Activated T-helper 1 cell treated with anti-CD3 and anti-CD28 coated beads, Interleukin-2, amount 50 U/mL, for 16 hours (primary cell): ENCODE measurements around the gene CAMTA2.

Experiments
- DNase-seq, 2 donors: peaks; one replicate each; pipeline ENCODE4 v3.0.0-alpha.2; 2020; ENCODE audit warnings: low read depth in 1 of 2, low spot score in 1 of 2

Gene CAMTA2

DNA sequence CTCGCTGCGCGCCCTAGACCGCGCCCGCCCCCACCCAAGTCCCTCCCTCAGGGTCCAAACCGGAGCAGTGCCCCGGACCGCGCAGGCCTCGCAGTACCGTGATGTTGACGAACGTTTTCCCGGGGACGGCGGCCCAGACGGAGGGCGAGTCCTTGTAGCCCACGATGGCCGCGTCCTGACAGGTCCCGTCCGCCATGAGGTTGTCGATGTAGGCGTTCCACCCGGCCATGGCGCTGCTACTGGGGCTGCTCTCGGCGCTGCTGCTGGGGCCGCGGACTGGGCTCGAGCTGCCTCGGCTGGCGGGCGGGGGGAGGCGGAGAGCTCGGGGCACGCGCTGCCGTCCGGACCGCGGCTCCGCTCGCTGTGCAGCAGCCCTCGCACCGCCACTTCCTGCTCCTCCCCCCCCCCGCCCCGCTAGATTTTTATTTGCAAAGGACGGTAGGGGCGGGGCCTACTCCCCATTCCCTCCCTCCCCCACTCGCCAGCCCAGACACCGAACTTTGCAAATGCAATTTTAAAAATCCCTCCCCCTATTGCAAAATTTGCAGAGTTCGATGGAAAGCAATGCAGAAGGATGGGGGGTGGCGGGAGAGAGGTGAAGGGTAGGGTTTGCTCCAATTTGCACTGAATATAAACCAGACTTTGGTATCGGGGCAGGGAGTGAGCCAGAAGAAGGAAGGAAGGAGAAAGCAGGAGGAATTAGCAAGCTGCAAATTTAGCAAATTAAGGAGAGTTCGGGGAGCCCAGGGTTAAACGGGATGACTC is 39.1 kb downstream of the CAMTA2 start, which contains the start of gene PFN1:
Gene PFN1, minus strand, starts transcription at position 365 of the 765 bp plus-strand sequence. Its CDS starts 136 bp downstream, at position 229.
- DNase-seq, result peak; percentile 78 to 80

GRCh38 chr17:4947411-4948165 is 39.9 kb downstream of the CAMTA2 start:
- peak; percentile 41 to 54 for DNase-seq

GRCh38 chr17:4947010-4947410 is 40.5 kb downstream of the CAMTA2 start:
- DNase-seq, result no peak

DNA sequence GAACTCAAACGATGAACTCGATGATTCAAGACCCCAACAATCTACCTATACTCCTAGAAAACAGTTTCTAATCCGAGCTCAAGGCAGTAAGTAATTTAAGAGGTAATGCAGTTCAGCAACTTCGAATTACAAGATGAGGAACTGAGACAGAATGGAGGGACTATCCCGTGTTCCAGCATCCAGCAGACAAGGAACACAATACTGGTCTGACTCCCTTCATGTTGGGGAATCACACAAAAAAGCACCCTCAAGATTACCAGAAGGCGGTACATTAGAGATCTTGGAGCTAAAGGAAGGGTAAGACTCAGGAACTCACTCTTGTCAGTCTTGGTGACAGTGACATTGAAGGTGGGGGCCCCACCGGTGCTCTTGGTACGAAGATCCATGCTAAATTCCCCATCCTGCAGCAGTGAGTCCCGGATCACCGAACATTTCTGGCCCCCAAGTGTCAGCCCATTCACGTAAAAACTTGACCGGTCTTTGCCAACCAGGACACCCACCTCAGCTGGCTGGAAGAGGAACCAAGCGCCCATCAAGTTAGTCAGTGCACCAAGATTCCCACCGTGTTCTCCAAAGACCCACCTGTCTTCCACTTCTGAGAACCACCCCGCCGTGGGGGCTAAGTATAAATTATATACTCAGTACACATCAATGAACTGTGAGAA is 41.0 kb downstream of the CAMTA2 start:
- no peak for DNase-seq

- no peak for DNase-seq
Observed at GRCh38 chr17:4945944-4946280, 41.6 kb downstream of the CAMTA2 start.

DNA sequence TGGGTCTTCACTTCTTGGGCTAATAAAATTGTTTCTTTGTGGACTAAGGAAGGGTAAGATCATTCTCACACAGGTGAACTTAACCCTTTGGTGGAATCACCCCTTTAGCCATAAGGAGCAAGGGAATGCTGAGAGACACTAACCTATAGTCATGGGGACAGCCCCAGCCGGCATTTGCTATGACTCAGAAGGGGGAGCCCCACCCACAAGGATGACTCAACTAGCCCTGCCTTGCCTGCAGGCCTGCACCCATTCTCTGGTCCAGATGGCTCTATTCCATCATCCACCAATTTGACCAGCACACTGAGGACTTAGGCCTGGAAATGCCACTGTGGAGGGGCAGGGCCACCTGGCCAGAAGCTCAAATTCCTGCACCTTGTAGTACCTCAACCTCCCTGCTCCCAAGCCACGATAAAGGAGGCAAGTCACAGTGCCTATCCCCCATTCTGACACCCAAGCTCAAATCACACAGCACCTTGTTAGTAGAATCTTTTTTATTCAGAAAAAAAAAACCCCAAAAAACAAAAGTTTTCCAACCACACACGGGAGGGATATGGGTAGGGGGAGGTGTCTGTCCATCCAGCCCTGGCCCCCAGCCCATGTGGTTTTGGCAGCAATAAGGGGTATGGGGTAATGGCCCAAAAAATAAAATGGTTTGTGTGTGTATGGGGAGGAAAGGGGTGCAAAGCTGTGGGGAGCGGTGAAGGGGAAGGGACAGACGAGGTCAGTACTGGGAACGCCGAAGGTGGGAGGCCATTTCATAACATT is 42.1 kb downstream of the CAMTA2 start:
- peak; percentile 56 to 73 for DNase-seq

DNA sequence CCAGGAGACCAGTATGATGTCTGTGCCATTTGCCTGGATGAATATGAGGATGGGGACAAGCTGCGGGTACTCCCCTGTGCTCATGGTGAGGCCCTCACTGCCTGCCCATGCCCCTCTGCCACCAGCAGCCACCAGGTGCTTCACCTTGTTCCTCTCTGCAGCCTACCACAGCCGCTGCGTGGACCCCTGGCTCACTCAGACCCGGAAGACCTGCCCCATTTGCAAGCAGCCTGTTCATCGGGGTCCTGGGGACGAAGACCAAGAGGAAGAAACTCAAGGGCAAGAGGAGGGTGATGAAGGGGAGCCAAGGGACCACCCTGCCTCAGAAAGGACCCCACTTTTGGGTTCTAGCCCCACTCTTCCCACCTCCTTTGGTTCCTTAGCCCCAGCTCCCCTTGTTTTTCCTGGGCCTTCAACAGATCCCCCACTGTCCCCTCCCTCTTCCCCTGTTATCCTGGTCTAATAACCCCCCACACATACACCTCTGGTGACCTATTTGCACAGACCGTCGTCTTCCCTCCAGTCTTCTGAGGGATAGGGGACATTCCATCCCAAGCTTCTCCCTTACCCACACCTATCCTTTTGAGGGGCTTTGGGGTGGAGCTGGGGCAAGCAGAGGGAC is 42.8 kb downstream of the CAMTA2 start:
- DNase-seq, result no peak

DNA sequence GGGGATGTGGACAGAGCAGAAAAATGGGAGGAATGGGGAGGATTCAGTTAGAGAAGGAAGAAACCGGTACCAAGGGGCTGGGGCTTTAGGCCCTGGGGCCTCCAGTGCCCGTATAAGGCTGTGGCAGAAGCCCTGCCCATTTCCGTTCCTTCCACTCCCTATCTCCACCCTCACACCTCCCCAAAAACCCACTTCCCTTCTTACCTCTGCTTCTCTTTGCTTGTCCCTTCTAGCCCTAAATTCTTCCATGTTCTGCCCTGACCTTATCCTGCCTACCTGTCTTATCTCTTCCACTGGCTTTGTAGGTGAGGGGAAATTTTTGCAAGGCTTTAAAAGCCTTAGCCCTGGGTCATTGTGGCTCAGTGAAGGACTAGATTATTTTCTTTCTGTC is 43.3 kb downstream of the CAMTA2 start:
- DNase-seq, result peak in 1 of 2 donors; percentile 26

GRCh38 chr17:4942760-4943508 is 44.5 kb downstream of the CAMTA2 start:
- no peak for DNase-seq

DNA sequence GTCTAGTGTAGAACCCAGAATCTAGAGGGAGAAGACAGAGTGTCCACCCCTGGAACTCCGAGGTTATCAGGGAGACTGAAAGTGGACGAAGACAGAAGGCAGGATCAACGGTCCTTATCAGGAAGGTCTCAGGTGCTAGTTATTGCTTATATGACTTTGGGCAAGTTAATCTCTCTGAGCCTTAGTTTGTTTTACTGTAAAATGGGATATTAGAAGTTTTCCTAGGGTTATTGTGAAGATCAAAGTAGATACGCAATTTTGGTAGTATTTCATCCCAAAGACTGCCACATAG is 46.2 kb downstream of the CAMTA2 start:
- DNase-seq, result no peak

DNA sequence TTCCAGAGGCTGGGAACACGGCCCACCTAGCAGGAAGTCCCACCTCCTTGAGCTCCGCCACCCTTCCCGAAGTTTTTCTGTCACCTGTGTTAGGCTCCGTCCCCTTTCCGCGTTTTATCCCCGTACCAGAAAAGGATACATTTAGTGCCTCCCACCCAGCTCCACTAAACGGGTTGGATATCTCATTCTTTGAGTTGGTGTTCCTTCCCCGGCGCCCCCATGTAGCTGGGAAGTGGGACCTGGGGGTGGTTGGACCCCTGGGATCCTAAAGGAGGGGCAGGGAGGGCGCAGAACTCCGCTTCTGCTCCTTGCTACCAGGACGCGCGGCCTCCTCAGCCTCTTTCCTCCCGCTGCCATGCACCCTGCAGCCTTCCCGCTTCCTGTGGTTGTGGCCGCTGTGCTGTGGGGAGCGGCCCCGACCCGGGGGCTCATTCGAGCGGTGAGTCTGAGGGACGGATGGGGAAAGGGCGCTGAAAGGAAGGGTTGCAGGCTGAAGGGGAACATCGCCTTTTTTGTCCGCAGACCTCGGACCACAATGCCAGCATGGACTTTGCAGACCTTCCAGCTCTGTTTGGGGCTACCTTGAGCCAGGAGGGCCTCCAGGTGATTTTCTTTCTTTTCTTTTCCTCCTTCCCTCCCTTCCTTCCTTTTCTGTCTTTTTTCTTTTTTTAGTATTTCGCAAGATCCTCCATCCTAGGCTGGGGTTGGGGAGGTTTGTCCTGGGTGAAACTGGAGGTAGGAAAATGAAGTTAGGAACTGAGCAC is 46.7 kb downstream of the CAMTA2 start:
- peak in 1 of 2 donors; percentile 18 for DNase-seq

- DNase-seq, result peak; percentile 86 to 94
Observed at GRCh38 chr17:4939796-4940554, 47.5 kb downstream of the CAMTA2 start, which contains the start of the genes RNF167 and SLC25A11. RNF167 (plus strand) TSS chr17:4940268; CDS start chr17:4940910, 642 bp downstream. SLC25A11 (minus strand) TSS chr17:4940046; CDS start chr17:4939910, 136 bp downstream.

DNA sequence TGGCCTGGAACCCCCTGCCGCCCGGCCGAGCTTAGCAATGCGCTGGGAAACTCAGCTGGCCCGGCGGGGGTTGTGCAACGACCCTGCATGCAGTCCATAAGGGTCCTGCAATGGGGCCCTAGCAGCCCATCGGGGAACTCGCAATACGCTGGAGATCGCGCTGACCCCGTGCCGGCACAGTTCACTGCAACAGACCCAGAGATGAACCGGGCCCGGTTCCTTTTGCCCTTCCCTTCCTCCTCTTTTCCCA is 48.0 kb downstream of the CAMTA2 start:
- no peak for DNase-seq

DNA sequence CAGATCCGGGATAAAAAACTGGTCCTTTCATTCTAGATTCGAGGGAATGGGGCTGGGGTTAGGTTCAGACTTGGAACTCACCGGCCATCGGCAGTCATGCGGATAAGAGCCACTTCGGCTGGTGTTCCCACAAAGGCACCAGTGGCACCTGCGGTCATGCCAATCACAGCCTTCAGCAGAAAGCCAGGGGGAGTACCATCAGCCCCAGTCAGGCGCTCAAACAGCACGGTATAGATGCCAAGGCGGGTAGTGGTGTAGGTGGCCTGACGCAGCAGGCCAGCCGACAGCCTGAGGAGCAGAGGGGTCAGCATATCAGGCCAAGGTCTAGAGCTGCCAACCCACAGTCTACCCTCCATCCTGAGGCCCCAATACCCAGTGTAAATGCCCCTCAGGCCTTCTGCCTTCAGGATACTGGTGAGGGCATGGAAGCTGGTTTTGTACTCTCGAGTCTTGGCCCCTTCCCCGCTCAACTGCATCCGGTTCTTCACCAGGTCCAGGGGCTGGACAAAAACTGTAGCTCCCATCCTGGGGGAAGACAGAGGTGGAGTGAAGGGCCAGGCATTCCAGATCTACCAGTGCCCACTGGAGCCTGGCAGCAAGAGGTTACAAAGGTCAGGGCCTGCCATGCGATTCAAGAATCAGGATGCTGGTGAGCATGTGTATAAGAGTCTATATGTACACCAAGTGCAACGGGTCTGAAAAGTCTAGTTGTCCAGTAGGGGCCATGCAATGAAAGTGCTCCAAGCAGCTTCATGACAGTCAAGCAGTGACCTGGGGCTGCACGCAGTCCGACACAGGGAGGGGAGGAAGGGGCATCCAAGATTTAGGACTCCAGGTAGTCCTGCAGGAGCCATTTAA is 48.6 kb downstream of the CAMTA2 start:
- no peak for DNase-seq

- DNase-seq, result no peak
Observed at GRCh38 chr17:4938069-4938491, 49.4 kb downstream of the CAMTA2 start.

DNA sequence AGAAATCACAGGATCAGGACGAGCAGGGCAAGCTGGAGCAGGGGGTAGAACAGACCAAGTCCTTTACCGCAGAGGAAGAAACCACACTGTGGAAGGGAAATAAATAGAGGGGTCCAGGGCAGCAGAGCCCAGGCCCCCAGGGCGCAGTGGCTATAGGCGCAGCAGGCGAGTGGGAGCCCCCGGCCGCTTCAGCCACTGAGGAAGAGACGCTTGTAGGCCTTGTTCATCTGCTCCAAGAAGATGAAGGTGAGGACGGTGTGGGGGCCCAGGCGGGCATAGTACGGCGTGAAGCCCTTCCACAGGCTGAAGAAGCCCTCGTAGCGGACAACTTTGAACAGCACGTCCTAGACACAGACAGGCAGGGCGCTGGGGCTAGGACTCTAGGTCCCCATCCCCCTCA is 49.9 kb downstream of the CAMTA2 start:
- DNase-seq, result no peak

DNA sequence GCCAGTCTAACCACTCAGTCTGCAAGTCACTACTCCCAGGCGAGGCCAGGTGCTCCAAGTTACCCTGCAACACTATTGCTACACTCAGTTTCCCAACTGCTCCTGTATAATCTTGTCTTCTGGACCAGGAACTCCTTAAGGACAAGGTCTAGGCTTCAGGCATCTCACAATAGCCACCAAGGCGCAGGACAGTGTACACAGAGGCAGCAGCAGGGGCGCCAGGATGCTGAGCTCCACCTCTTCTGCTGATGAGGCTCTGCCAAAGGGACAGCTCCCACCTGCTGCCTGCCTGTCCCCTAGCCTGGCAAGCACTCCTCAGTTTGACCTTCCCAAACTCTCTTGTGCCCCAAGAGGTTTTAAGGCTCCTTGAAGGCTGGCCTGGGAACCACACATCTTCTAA is 51.0 kb downstream of the CAMTA2 start:
- no peak for DNase-seq

GRCh38 chr17:4935650-4936049 is 51.8 kb downstream of the CAMTA2 start:
- no peak for DNase-seq
